ENCODE measurements around the gene N4BP3. TPM values are rescaled to one million over a fixed set of nuclear protein-coding genes. Genes with fewer than 3 reads are reported as not detected.

N4BP3 gene
- total RNA-seq, 1 experiment from 2014 or later = 0.33 TPM

DNA sequence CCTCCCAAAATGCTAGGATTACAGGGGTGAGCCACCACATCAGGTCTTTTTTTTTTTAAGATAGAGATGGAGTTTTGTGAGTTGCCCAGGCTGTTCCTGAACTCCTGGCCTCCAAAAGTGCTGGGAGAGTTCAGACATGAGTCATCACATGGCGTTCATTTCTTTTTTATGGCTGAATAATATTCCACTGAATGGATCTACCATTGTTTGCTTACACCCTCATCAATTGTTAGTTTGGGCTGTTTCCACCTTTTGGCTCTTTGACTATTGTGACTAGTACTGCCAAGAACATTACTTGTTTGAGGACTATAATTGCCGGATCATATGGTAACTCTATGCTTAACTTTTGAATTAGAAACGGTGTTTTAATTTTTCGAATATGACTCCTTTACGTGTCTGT, 787 bp upstream of the N4BP3 start:
- H3K4me1 Mint-ChIP-seq (ENCODE audit: insufficient read depth, unreplicated experiment) = peaks cover 27% of the 10 kb centered on the region
- H3K36me3 Mint-ChIP-seq (ENCODE audit: insufficient read depth, unreplicated experiment) = peaks cover 7% of the 10 kb centered on the region
- no peak overlapping the region for H3K27ac Mint-ChIP-seq (ENCODE audit: low read depth, unreplicated experiment)
- peak overlapping the region; percentile 69 for H3K4me3 Mint-ChIP-seq (ENCODE audit: unreplicated experiment)
- CTCF ChIA-PET = interaction anchor here (0.6 to 0.7 kb wide), 2 partner anchors 30 to 33 kb away, joined by 3 read pairs; no protein-coding TSS in a partner anchor
- no peak for DNase-seq (ENCODE audit: unreplicated experiment)
- POLR2A ChIA-PET = interaction anchor here (0.7 kb wide), 1 partner anchor 33 kb away, joined by 3 read pairs; no protein-coding TSS in a partner anchor
- H3K9me3 Mint-ChIP-seq (ENCODE audit: unreplicated experiment) = no peaks in the 10 kb centered on the region
- TF ChIP-seq, protein P1, sequence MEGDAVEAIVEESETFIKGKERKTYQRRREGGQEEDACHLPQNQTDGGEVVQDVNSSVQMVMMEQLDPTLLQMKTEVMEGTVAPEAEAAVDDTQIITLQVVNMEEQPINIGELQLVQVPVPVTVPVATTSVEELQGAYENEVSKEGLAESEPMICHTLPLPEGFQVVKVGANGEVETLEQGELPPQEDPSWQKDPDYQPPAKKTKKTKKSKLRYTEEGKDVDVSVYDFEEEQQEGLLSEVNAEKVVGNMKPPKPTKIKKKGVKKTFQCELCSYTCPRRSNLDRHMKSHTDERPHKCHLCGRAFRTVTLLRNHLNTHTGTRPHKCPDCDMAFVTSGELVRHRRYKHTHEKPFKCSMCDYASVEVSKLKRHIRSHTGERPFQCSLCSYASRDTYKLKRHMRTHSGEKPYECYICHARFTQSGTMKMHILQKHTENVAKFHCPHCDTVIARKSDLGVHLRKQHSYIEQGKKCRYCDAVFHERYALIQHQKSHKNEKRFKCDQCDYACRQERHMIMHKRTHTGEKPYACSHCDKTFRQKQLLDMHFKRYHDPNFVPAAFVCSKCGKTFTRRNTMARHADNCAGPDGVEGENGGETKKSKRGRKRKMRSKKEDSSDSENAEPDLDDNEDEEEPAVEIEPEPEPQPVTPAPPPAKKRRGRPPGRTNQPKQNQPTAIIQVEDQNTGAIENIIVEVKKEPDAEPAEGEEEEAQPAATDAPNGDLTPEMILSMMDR (IDR thresholded peaks at IDR 0.05; ENCODE audit: unreplicated experiment) = no peak
- peaks cover 24% of the 10 kb centered on the region for H3K27me3 Mint-ChIP-seq (ENCODE audit: insufficient read depth, unreplicated experiment)
- no TSS peak for BruUV-seq (replicated peaks)
- intact Hi-C loops (cut with micrococcal nuclease) = loop anchor here (1.0 kb wide), 1 partner anchor 34 kb away; no protein-coding TSS in a partner anchor

DNA sequence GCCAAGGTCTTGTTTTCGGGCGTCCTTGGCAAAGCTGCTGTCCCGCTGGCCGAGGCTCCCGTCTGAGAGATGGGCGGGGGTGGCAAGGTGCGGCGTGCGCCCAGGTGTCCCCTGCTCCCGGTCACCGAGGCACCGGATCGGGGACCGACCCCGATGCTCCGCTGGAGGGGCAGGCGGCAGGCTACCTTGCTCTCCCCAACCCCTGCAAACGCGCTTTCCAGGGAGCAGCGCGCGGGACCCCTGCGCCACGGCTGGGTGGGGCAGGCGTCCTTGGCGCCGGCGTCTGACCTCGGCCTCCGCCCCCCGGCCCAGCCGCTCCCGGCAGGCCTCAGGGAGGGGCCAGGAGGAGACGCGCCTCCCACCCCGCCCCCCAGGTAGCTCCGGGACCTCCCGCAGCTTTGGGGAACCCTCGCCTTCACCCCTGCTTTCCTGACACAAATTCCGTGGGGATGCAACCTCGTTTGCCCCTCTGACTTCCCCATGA, 551 bp downstream of the N4BP3 start:
- DNase-seq (ENCODE audit: unreplicated experiment) = no peak
- POLR2A ChIA-PET = interaction anchor here (0.6 to 1.2 kb wide), 3 partner anchors 14 to 574 kb away, joined by 3 to 4 read pairs (median 4); no protein-coding TSS in a partner anchor
- H3K4me1 Mint-ChIP-seq (ENCODE audit: insufficient read depth, unreplicated experiment) = peaks cover 15% of the 10 kb centered on the region
- intact Hi-C loops (cut with micrococcal nuclease) = no loop called here
- H3K4me3 Mint-ChIP-seq (ENCODE audit: unreplicated experiment) = peak overlapping the region; percentile 74
- H3K27ac Mint-ChIP-seq (ENCODE audit: low read depth, unreplicated experiment) = peak overlapping the region; percentile 29
- no peaks in the 10 kb centered on the region for H3K9me3 Mint-ChIP-seq (ENCODE audit: unreplicated experiment)
- H3K27me3 Mint-ChIP-seq (ENCODE audit: insufficient read depth, unreplicated experiment) = peaks cover 24% of the 10 kb centered on the region
- TF ChIP-seq, protein P1 (IDR thresholded peaks at IDR 0.05; ENCODE audit: unreplicated experiment) = no peak
- BruUV-seq (replicated peaks) = no TSS peak
- CTCF ChIA-PET = interaction anchor here (1.5 kb wide), 1 partner anchor 22 kb away, joined by 3 read pairs; no protein-coding TSS in a partner anchor
- H3K36me3 Mint-ChIP-seq (ENCODE audit: insufficient read depth, unreplicated experiment) = peaks cover 7% of the 10 kb centered on the region

DNA sequence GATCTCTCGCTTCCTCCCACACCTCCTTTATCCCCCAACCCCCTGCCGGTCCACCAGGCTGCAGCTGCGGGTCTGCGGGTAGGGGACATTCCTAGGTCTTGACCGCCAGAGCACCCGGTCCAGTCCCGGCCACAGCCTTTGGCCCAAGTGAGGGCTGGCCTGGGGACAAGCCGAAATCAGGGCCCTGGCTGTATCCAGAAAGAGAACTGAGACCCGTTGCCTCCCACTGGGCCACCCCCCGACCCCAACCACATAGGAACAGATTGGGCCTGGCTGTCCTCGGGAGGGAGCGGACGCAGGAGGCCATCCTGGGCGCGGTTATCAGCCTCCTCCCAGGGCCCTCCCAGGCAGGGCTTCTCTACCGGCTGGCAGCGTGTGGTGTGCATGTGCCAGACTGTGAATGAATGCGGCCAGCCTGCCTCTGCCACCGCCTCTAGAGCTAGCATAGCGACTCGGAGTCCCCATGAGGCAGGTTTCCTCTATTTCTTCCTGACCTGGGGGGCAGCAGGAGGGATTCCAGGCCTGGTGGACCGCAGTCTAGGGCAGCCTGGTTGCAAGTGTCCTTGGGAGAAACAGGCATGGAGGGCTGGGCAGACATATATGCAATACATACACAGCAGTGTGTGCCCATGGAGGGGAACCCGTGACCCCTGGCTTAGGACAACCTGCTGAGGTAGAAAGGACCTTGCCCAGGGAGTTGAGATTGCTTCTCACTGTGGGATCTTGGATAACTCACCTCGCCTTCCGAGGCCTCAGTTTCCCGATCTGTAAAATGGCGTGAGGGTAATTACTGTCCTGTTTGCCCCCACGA, 1.2 kb downstream of the N4BP3 start:
- peaks cover 7% of the 10 kb centered on the region for H3K36me3 Mint-ChIP-seq (ENCODE audit: insufficient read depth, unreplicated experiment)
- BruUV-seq (replicated peaks) = no TSS peak
- peaks cover 11% of the 10 kb centered on the region for H3K4me1 Mint-ChIP-seq (ENCODE audit: insufficient read depth, unreplicated experiment)
- peak overlapping the region; percentile 74 for H3K4me3 Mint-ChIP-seq (ENCODE audit: unreplicated experiment)
- POLR2A ChIA-PET = interaction anchor here (0.6 to 1.2 kb wide), 3 partner anchors 15 to 574 kb away, joined by 3 to 4 read pairs (median 4); no protein-coding TSS in a partner anchor
- no peaks in the 10 kb centered on the region for H3K9me3 Mint-ChIP-seq (ENCODE audit: unreplicated experiment)
- intact Hi-C loops (cut with micrococcal nuclease) = no loop called here
- H3K27me3 Mint-ChIP-seq (ENCODE audit: insufficient read depth, unreplicated experiment) = peaks cover 24% of the 10 kb centered on the region
- CTCF ChIA-PET = interaction anchor here (1.5 kb wide), 1 partner anchor 21 kb away, joined by 3 read pairs; no protein-coding TSS in a partner anchor
- DNase-seq (ENCODE audit: unreplicated experiment) = no peak
- peak overlapping the region; percentile 29 for H3K27ac Mint-ChIP-seq (ENCODE audit: low read depth, unreplicated experiment)
- TF ChIP-seq, protein P1 (IDR thresholded peaks at IDR 0.05; ENCODE audit: unreplicated experiment) = no peak

DNA sequence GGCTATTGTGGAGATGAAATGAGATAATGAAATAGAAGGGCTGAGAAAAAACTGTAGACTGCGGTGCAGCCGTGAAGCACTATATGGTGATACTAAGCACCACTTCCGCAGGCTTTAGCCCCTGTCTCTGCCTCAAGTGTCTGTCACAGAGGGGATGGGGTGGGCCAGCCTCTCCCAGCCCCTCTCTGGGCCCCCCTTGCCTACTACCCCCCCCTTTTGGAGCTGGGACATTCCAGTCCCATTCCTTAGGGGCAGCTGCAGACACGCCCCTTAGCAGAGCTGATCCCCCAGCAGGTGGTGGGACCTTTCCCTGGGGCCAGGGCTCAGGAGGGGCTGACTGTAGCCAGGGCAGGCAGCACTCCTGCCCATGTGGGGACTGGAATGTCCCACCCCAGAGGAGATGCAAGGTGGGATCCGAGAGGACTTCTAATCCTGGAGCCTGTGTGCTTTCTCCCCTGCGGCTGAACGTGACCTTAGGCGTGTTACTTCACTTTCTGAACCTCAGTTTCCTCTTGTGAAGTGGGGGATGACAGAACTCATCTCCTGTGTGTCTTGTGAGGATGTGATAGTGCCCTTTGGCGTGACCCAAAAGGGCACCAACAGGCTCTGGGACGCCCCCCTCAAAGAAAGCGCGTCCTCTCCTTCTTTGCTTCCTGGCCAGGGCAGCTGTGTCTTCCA, 1.9 kb downstream of the N4BP3 start:
- Mint-ChIP-seq H3K27ac (ENCODE audit: low read depth, unreplicated experiment) (no peak overlapping the region), H3K27me3 (ENCODE audit: insufficient read depth, unreplicated experiment) (peaks cover 24% of the 10 kb centered on the region), H3K36me3 (ENCODE audit: insufficient read depth, unreplicated experiment) (peaks cover 7% of the 10 kb centered on the region), H3K9me3 (ENCODE audit: unreplicated experiment) (no peaks in the 10 kb centered on the region), H3K4me1 (ENCODE audit: insufficient read depth, unreplicated experiment) (peaks cover 11% of the 10 kb centered on the region), H3K4me3 (ENCODE audit: unreplicated experiment) (no peak overlapping the region)
- TF ChIP-seq, protein P1 (IDR thresholded peaks at IDR 0.05; ENCODE audit: unreplicated experiment) = no peak
- BruUV-seq (replicated peaks) = no TSS peak
- intact Hi-C loops (cut with micrococcal nuclease) = no loop called here
- DNase-seq (ENCODE audit: unreplicated experiment) = no peak
- ChIA-PET POLR2A (interaction anchor here (0.7 to 1.2 kb wide), 2 partner anchors 14 kb away, joined by 3 to 4 read pairs; no protein-coding TSS in a partner anchor), CTCF (interaction anchor here (1.3 kb wide), 1 partner anchor 39 kb away, joined by 4 read pairs; no protein-coding TSS in a partner anchor)
